ENCODE data around the gene SCYGR1. TPM values are rescaled to one million over a fixed set of nuclear protein-coding genes. Genes with fewer than 3 reads are reported as not detected.
"Not testable (repeated sequence)": the region's sequence is repeated elsewhere in the genome, so short reads cannot be mapped to it uniquely, and the experiment has no call there.

Gene SCYGR1
- total and polyA plus RNA-seq, 2 donors = not detected

GRCh38 chr2:227390468-227391256 is 2.9 kb upstream of the SCYGR1 start:
- Histone ChIP-seq H3K36me3 (ENCODE audit: insufficient read depth) (no peaks in the 10 kb centered on the region), H3K27ac (ENCODE audit: low read depth) (no peak overlapping the region), H3K4me1 (ENCODE audit: insufficient read depth) (no peaks in the 10 kb centered on the region), H3K4me3 (ENCODE audit: low read depth, low read length) (no peak overlapping the region)
- 81% methylated on average over 17 of the region's 17 CpGs for WGBS
- DNase-seq (ENCODE audit: extremely low spot score) = no peak

GRCh38 chr2:227389661-227390060 is 1.9 kb upstream of the SCYGR1 start:
- H3K27ac ChIP-seq (ENCODE audit: low read depth) = no peak overlapping the region
- H3K4me3 ChIP-seq (ENCODE audit: low read depth, low read length) = no peak overlapping the region
- no peaks in the 10 kb centered on the region for H3K36me3 ChIP-seq (ENCODE audit: insufficient read depth)
- 96% methylated on average over 7 of the region's 7 CpGs for WGBS
- DNase-seq (ENCODE audit: extremely low spot score) = no peak
- no peaks in the 10 kb centered on the region for H3K4me1 ChIP-seq (ENCODE audit: insufficient read depth)

- Histone ChIP-seq H3K4me1 (ENCODE audit: insufficient read depth) (no peaks in the 10 kb centered on the region), H3K4me3 (ENCODE audit: low read depth, low read length) (no peak overlapping the region), H3K36me3 (ENCODE audit: insufficient read depth) (no peaks in the 10 kb centered on the region), H3K27ac (ENCODE audit: low read depth) (no peak overlapping the region)
- 67% methylated on average over 3 of the region's 3 CpGs for WGBS
- no peak for DNase-seq (ENCODE audit: extremely low spot score)
Observed at GRCh38 chr2:227389231-227389630, 1.5 kb upstream of the SCYGR1 start.

GRCh38 chr2:227388537-227389011 is 825 bp upstream of the SCYGR1 start:
- Histone ChIP-seq H3K4me1 (ENCODE audit: insufficient read depth) (no peaks in the 10 kb centered on the region), H3K27ac (ENCODE audit: low read depth) (no peak overlapping the region), H3K4me3 (ENCODE audit: low read depth, low read length) (no peak overlapping the region), H3K36me3 (ENCODE audit: insufficient read depth) (no peaks in the 10 kb centered on the region)
- no peak for DNase-seq (ENCODE audit: extremely low spot score)
- 77% methylated on average over 7 of the region's 7 CpGs for WGBS

GRCh38 chr2:227386630-227387029 is 1.1 kb downstream of the SCYGR1 start:
- Histone ChIP-seq H3K4me1 (ENCODE audit: insufficient read depth) (no peaks in the 10 kb centered on the region), H3K36me3 (ENCODE audit: insufficient read depth) (no peaks in the 10 kb centered on the region), H3K27ac (ENCODE audit: low read depth) (no peak overlapping the region), H3K4me3 (ENCODE audit: low read depth, low read length) (no peak overlapping the region)
- 73% methylated on average over 6 of the region's 6 CpGs for WGBS
- DNase-seq (ENCODE audit: extremely low spot score) = no peak

- no peak overlapping the region for H3K4me3 ChIP-seq (ENCODE audit: low read depth, low read length)
- DNase-seq (ENCODE audit: extremely low spot score) = no peak
- H3K27ac ChIP-seq (ENCODE audit: low read depth) = no peak overlapping the region
- WGBS = 49% methylated on average over 3 of the region's 3 CpGs
- H3K4me1 ChIP-seq (ENCODE audit: insufficient read depth) = no peaks in the 10 kb centered on the region
- H3K36me3 ChIP-seq (ENCODE audit: insufficient read depth) = no peaks in the 10 kb centered on the region
Observed at GRCh38 chr2:227383686-227384085, 4.1 kb downstream of the SCYGR1 start.

- not testable (repeated sequence) for DNase-seq (ENCODE audit: extremely low spot score); H3K4me1 ChIP-seq (ENCODE audit: insufficient read depth); H3K27ac ChIP-seq (ENCODE audit: low read depth); H3K4me3 ChIP-seq (ENCODE audit: low read depth, low read length); H3K36me3 ChIP-seq (ENCODE audit: insufficient read depth)
- WGBS = 87% methylated on average over 2 of the region's 2 CpGs
Observed at GRCh38 chr2:227382241-227382835, 5.4 kb downstream of the SCYGR1 start.

- no peaks in the 10 kb centered on the region for H3K4me1 ChIP-seq (ENCODE audit: insufficient read depth)
- DNase-seq (ENCODE audit: extremely low spot score) = no peak
- no peaks in the 10 kb centered on the region for H3K36me3 ChIP-seq (ENCODE audit: insufficient read depth)
- no peak within 1 kb of the TSS for H3K4me3 ChIP-seq (ENCODE audit: low read depth, low read length)
- WGBS = 82% methylated on average over 4 of the region's 4 CpGs
- no peak within 1 kb of the TSS for H3K27ac ChIP-seq (ENCODE audit: low read depth)
Observed at GRCh38 chr2:227379095-227379494, 8.7 kb downstream of the SCYGR1 start, which contains the start of gene TM4SF20. TSS of gene TM4SF20 (minus strand) at chr2:227379306. CDS start at chr2:227379268, 38 bp downstream.

GRCh38 chr2:227378371-227378782 is 9.4 kb downstream of the SCYGR1 start:
- Histone ChIP-seq H3K27ac (ENCODE audit: low read depth) (no peak overlapping the region), H3K4me1 (ENCODE audit: insufficient read depth) (no peaks in the 10 kb centered on the region), H3K36me3 (ENCODE audit: insufficient read depth) (no peaks in the 10 kb centered on the region), H3K4me3 (ENCODE audit: low read depth, low read length) (no peak overlapping the region)
- WGBS = 85% methylated on average over 4 of the region's 4 CpGs
- no peak for DNase-seq (ENCODE audit: extremely low spot score)

GRCh38 chr2:227377467-227378351 is 10.0 kb downstream of the SCYGR1 start:
- Histone ChIP-seq H3K36me3 (ENCODE audit: insufficient read depth) (no peaks in the 10 kb centered on the region), H3K4me1 (ENCODE audit: insufficient read depth) (no peaks in the 10 kb centered on the region), H3K27ac (ENCODE audit: low read depth) (no peak overlapping the region), H3K4me3 (ENCODE audit: low read depth, low read length) (no peak overlapping the region)
- 61% methylated on average over 8 of the region's 8 CpGs for WGBS
- DNase-seq (ENCODE audit: extremely low spot score) = no peak

GRCh38 chr2:227376656-227377396 is 10.9 kb downstream of the SCYGR1 start:
- no peaks in the 10 kb centered on the region for H3K4me1 ChIP-seq (ENCODE audit: insufficient read depth)
- no peak for DNase-seq (ENCODE audit: extremely low spot score)
- 43% methylated on average over 9 of the region's 9 CpGs for WGBS

GRCh38 chr2:227374158-227374557 is 13.6 kb downstream of the SCYGR1 start:
- no peak for DNase-seq (ENCODE audit: extremely low spot score)
- H3K36me3 ChIP-seq (ENCODE audit: insufficient read depth) = no peaks in the 10 kb centered on the region
- H3K4me3 ChIP-seq (ENCODE audit: low read depth, low read length) = no peak overlapping the region
- H3K4me1 ChIP-seq (ENCODE audit: insufficient read depth) = no peaks in the 10 kb centered on the region
- H3K27ac ChIP-seq (ENCODE audit: low read depth) = no peak overlapping the region
- WGBS = 60% methylated on average over 6 of the region's 6 CpGs

More at GRCh38 chr2:227376656-227377396, 10.9 kb downstream of the SCYGR1 start:
- Histone ChIP-seq H3K36me3 (ENCODE audit: insufficient read depth) (no peaks in the 10 kb centered on the region), H3K4me3 (ENCODE audit: low read depth, low read length) (no peak overlapping the region), H3K27ac (ENCODE audit: low read depth) (no peak overlapping the region)

GRCh38 chr2:227373389-227373788 is 14.4 kb downstream of the SCYGR1 start:
- 88% methylated on average over 10 of the region's 10 CpGs for WGBS
- no peak for DNase-seq (ENCODE audit: extremely low spot score)
- H3K36me3 ChIP-seq (ENCODE audit: insufficient read depth) = no peaks in the 10 kb centered on the region
- H3K4me3 ChIP-seq (ENCODE audit: low read depth, low read length) = no peak overlapping the region
- no peak overlapping the region for H3K27ac ChIP-seq (ENCODE audit: low read depth)
- no peaks in the 10 kb centered on the region for H3K4me1 ChIP-seq (ENCODE audit: insufficient read depth)

Measured in urinary bladder (tissue), 4 donors.